ENCODE data around the gene PAPPA.

The PAPPA gene, protein sequence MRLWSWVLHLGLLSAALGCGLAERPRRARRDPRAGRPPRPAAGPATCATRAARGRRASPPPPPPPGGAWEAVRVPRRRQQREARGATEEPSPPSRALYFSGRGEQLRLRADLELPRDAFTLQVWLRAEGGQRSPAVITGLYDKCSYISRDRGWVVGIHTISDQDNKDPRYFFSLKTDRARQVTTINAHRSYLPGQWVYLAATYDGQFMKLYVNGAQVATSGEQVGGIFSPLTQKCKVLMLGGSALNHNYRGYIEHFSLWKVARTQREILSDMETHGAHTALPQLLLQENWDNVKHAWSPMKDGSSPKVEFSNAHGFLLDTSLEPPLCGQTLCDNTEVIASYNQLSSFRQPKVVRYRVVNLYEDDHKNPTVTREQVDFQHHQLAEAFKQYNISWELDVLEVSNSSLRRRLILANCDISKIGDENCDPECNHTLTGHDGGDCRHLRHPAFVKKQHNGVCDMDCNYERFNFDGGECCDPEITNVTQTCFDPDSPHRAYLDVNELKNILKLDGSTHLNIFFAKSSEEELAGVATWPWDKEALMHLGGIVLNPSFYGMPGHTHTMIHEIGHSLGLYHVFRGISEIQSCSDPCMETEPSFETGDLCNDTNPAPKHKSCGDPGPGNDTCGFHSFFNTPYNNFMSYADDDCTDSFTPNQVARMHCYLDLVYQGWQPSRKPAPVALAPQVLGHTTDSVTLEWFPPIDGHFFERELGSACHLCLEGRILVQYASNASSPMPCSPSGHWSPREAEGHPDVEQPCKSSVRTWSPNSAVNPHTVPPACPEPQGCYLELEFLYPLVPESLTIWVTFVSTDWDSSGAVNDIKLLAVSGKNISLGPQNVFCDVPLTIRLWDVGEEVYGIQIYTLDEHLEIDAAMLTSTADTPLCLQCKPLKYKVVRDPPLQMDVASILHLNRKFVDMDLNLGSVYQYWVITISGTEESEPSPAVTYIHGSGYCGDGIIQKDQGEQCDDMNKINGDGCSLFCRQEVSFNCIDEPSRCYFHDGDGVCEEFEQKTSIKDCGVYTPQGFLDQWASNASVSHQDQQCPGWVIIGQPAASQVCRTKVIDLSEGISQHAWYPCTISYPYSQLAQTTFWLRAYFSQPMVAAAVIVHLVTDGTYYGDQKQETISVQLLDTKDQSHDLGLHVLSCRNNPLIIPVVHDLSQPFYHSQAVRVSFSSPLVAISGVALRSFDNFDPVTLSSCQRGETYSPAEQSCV (N-terminal part only)

DNA sequence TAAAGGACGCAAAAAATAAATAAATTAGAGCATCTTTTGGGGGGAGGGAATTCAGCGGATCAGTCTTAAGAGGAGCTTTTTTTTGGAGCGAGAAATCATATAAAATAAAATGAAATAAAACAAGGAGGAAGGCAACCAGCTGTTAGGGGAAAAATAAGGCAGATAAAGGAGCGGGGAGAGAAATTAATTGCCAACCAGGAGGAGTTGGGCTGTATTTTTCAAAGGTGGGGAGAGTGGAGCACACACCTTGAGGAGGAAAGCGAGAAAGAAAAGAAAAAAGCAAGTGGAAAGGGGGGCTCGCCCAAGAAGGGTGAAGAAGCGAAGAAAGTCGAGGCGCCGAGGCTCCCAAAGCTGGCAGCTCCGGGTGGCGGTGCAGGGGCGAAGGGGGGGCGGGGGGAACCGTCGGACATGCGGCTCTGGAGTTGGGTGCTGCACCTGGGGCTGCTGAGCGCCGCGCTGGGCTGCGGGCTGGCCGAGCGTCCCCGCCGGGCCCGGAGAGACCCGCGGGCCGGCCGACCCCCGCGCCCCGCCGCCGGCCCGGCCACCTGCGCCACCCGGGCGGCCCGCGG lies at the start of gene PAPPA:
Gene PAPPA, plus strand, starts transcription at position 27 of the 569 bp plus-strand sequence. Its CDS starts 382 bp downstream, at position 409.
- DNase-seq (ENCODE audit: low spot score), result no peak

DNA sequence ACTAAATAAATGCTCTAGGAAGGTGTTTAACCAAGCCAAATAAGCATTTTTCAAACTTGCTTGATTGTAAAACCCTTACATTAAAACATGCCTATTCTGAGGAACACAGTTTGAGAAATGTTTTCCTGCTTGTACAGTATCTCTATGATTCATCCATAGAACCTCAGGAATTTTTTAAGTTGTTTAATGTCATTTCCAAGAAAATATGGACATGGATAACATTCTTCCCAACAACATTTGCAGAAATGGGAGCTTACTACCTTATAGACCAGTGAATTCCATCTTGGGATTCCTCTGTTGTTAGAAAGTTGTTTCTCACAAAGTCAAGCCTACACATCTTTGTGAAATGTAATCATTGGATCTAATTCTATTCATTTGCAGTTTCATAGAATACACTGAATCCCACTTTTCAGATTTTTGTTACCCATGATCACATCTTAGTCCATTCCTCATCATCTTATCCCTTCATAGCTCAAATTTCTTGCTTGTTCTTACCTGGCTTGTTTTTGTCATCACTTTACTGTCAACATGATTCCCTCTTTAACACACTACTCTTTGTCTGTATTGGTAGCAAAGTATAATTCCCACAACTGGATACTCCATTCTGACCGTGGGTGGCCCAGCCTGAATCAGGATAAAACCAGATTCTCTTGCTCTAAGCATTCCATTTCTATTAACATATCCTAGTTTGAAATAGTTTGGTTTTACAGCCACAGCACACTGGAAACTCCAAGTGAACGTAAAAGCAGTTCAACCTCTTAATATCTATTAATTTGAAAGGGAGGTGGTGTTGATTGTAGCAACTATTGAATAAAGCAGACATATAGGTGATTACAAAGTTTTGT lies 49.4 kb upstream of the PAPPA start:
- no peak for DNase-seq (ENCODE audit: low spot score)

DNA sequence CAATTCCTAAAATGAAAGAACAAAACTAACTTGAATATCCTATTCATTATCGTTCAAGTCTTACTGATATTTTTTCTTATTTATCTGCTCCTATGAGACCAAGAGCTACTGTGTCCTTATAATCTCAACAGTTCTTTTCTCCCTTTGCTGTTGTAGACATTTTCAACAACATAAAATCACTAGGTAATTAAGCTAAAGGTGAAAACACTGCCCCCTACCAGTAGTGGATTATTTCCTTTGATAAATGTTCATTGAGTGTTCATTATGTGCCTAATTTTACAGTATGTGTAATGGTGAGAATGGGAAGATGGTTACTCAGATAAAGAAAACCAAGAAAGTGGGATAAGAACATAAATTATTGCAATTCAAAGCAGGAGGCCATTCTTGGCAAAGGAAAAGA lies 41.4 kb upstream of the PAPPA start:
- no peak for DNase-seq (ENCODE audit: low spot score)

DNA sequence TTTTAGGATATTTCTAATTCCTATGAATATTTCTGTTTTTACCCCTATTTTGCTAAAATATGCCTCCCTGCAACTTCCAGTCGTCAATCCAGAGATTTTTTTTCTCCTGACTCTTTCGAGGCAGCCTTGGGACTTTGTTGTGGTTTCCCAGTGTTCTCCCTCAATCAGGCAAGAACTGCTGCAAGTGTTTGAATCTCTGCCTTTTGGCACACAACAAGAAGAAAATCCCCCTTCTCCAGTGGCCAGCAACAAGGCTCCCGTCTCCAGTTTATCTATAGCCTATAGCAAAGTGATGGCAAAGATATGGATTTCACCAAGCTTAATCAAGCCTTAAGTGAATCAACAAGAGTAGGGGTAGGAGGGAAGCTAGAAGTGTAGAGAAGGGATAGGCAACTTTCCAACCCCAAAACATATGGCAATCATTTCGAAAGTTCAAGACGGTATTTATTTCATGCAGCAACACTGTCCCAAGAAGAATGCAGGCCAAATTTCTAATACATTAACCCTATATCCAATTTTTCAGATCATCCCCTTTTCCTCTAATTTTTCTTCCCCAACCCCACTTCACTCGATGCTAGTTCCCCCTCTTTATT lies 37.7 kb upstream of the PAPPA start:
- DNase-seq (ENCODE audit: low spot score), result no peak

DNA sequence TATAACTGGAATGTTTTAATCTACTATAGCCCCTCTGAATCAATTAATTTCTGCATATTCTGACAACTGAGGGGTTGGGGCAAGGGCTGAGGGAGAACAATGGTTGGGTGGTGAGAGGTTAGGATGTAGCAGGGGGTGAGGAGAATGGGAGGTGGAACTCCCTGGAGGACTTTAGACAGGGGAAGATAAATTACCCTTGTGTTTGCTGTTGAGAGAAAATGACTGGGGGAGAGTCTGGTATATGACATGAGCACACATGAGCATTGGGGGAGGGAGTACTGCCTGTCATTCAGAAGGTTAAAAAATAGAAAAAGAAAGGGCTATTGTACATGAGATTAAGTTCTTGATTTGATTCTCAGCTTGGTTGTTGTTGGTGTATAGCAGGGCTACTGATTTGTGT lies 37.2 kb upstream of the PAPPA start:
- no peak for DNase-seq (ENCODE audit: low spot score)

DNA sequence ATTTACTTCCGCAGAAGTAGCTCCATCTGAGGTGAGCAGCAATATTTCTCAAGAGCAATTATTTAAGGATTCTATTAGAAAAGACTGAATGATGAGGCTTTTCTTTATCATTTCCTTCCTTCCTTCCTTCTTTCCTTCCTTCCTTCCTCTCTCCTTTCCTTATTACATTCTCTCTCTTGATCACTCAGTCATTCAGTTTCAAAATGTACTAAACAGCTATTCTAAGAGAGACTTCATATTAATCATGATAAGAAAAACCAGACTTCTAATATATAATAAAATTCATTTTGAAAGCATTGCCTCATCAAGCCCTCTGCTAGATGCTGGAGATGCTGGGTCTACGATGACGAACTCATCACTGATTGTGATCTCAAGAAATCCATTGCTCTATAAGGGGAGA lies 30.4 kb upstream of the PAPPA start:
- no peak for DNase-seq (ENCODE audit: low spot score)

DNA sequence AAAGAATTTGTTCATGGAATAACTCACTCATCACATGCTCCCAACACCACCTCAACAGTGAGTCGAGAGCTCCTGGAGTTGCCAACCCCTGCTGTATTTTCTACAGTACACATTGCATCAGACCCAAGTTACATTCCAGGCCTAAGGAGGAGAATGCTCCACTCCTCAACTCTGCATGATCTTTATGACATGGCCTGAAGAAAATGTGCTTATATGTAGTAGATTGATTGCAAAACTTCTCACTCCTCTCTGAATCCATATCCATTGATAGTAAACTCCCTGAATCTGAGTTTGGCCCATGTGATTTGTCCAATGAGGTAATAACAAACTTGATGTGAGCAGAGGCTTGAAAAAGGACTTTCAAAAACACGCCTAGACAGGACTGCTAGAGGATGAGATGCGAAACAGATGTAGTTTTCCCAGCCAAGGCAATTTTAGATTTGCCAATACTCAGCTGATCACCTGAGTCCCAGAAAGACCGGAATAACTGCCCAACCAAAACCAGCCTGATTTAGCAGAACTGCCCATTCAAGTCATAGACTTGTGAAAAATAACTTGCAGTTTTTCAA lies 29.0 kb upstream of the PAPPA start:
- no peak for DNase-seq (ENCODE audit: low spot score)

DNA sequence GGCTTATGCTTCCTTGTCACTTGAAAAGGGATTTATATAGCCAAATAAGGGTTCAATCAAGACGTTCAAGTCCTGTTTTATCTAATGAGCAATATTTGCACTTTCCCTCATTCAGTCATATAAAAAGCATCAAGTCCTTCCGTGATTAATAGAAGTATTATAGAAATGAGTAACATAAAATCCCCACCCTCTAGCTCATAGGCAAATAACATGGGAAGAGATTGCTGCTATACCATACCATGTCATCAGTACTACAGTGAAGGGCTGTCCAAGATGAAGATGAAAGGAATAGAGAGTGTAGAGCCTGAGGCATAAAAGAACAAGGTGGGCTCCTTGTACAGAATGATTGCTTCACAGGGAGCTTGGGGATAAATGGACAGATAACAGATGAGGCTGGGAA lies 20.4 kb upstream of the PAPPA start:
- DNase-seq (ENCODE audit: low spot score), result no peak

DNA sequence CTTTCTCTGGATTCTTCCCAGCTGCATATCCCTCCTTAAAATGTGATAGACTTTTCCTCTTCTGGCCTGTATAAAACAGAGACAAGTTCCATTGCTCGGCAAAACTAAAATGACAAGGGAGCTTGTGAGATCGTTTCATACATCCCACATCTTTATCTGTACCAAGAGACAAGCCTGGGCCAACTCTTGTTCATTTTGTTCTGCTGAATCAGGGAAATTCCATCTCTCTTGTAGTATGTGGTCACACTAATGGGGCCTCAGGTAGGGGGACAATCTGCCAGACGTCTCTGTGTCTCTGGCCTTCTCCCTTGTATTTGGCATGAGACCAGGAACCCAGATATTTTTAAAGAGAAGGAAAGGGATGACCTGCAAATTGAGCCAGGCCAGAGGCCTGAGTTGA lies 18.6 kb upstream of the PAPPA start:
- DNase-seq (ENCODE audit: low spot score), result no peak

DNA sequence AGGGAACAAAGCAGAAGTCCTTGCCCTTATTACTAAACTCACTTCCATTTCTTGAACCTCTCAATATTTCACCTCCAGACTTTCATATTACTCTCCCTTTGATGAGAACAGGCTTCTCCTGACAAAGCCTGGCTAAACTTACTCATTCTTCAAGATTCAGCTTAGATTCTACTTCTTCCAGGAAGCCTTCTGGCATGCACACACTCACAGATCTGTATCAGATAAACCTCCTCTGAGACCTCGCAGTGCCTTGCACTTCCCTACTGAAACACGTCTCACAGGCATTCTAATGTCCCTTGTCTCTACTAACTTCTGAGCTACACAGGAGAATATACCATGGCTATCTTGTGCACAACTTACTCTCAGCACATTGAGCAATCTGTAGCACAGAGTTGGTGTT lies 16.6 kb upstream of the PAPPA start:
- no peak for DNase-seq (ENCODE audit: low spot score)

DNA sequence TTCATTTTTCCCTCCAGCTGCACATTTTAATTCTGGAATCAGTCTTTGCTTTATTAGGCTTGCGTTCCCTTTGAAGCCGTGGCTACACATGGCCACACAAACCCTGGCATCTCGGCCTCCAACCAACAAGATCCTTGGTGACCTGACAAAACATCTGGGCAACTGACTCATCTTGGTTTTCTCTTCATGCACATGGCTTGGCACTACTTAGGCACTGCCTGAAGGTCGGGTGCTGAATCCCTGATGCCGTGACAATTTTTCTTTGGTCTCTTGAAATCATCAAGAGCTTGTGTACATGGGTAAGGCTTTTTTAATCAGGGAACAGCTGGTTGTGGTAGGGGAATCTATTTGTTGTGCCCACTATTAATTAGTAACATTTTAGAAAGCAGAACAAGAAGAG lies 16.0 kb upstream of the PAPPA start:
- no peak for DNase-seq (ENCODE audit: low spot score)

DNA sequence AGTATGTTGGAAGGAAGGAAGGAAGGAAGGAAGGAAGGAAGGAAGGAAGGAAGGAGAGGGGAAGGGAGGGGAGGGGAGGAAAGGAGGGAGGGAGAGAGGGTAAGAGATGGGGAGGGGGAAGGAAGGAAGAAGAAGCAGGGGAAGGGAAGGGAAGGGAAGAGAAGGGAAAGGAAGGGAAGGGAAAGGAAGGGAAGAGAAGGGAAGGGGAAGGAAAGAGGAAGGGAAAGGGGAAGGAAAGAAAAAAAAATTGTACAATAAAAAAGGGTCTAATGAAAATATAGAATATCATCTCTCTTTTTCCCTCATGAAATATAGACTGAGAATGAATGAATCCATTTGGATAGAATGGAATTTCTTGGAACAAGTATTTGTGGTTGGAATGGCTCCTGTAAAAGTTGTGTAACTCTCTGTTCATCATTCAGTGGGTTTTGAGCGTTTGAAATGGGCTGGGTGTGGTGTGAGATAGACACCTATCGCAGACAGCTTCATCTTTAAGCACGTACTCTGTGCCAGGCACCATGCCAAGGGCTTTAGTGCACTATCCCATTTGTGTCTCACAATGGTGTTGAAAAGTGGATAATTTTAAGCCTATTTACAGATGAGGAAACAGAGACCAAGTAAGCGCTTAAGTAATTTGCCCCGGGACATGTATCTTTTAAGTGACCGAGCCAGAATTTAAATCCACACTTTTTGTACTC lies 11.6 kb upstream of the PAPPA start:
- no peak for DNase-seq (ENCODE audit: low spot score)

DNA sequence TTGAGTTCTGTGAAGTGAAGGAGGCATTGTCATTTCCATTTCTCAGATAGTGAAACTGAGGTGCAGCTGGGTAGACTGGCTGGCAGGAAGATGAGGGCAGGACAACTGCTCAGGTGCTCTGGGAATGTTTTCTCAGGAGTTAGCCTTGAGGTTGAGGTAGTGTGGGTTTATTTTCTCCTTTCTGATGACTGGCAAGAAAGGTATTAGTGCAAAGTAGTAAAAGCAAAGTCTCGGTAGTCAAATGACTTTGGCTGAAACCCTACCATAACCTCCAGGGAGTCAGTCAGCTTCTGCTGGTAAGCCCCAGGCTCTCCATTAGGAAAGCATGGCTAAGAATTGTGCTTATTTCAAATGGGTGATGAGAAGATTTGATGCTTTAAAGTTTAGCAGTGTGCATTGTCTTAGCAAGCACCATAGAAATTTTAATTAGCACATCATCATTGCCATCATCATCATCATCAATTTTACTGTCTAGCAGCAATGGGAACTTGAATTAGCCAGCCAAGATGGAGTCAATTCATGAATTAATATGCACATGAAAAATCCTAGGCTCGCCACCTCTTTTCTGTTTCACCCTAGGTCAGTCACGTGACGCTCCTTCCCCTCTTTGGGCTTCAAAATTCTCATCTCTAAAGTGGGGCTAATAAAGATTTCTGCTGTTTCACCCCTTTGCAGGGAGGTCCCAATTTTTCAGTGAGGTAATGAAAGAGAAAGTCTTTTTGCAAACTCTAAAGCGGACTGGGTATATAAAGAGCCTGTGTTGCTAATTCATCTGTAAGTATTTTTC lies 10.7 kb upstream of the PAPPA start:
- no peak for DNase-seq (ENCODE audit: low spot score)

DNA sequence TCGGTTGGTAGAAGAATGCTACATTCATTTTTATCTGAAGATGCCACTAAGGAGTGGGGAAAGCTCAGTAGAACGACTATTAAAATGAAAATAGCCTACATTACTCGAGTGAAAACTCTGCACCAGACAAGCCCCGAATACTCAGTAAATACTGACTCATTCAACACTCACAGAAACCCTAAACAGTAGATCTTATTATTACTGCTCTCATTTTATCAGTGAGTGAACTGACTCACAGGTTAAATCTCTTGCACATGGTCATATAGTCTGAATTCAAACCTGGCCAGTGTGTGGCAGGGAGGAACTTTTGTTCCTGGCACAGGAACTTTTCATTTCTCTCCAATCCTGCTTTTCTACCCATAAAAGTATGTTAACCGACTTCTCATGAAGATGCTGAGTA lies 9.6 kb upstream of the PAPPA start:
- DNase-seq (ENCODE audit: low spot score), result no peak

DNA sequence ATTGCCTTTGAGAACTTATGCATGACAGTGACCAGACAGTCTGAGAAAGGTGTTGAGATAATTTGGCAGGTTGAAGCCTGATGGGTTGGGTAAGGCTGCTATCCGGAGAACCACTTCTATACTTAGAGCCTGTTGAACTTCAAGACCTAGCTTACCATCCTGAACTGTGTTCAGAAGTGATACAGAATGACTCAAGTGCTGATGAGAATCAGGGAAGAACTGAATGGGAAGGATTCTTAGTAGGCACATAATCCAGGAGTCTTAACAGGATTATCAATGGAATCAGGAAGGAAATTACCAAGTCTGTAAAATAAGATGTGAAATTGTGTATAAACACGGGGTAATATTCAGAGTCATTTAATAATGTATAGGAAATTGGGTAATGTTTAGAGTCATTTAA lies 9.0 kb upstream of the PAPPA start:
- no peak for DNase-seq (ENCODE audit: low spot score)

DNA sequence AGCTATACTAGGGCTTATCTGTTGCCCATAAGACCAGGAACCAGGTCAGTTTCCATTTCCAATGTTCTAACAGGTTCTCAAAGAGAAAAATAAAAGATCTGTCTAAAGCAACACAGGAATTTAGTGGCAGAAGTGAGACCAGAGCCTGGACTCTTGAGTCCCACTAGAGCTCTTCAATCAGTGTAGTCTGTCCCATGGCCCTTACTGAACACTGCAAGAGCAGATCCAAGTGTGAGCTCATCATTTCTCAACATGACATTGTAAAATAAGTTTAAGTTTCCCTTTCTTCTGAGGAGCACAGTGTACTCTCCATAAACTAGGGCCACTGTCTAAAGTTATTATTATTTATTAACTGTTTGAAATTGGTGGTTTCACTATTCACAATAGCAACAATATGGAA lies 8.6 kb upstream of the PAPPA start:
- no peak for DNase-seq (ENCODE audit: low spot score)

DNA sequence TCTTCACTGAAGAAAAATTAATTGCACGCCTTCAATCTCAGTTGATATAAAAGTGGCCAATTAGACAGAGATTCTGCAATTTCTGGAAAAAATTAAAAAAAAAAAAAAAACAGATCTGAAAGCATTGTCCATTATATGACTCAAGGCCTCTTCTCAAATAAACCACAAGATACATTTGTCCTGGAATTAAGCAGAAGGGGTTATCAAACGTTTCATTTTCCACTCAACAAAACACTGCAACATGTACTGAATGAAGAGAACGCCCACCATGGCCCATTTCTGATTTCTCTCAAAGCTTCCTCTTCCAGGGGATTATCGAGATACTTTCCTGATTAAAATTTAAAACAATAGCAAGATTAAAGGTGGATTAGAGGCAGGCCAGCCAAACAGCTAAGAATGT lies 5.8 kb upstream of the PAPPA start:
- no peak for DNase-seq (ENCODE audit: low spot score)

DNA sequence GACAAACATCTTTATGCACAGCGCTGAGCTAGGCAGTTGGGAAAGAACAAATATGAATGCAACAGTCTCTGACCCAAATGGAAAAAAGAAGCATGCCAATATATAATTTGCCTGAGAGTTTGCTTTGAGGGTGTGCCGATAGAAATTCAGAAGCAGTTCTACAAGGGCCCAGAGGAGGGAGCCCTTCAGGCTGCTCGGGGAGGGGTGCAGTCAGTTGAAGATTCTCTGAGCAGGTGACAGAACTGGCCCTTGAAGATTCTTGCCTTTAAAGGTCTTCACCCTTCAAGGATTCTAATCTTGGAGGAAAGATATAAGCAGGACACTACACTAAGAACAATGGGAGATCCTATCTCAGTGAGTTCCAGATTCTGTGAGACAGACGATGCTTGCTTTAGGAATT lies 3.7 kb upstream of the PAPPA start:
- DNase-seq (ENCODE audit: low spot score), result no peak

DNA sequence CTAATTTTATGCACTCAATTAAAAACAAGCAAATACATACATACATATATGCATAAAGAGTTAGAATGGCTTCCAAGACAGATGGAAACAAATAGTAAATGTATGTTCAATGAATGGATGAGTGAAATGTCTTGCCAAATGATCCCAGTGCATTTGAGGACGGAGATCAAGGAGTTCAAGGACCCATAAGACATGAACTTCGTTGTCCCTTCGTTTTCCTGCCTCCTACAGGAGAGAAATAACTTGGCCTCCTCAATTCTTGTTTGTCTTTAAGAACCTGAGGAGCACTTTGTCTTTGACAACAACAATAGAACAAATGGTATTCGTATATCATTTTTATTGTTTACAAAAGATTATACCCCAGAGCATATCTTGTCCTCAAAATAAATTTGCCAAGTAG lies 2.4 kb upstream of the PAPPA start:
- no peak for DNase-seq (ENCODE audit: low spot score)
